Measurements from ENCODE around the gene TSC22D1. TPM values are rescaled to one million over a fixed set of nuclear protein-coding genes. Genes with fewer than 3 reads are reported as not detected.

Gene TSC22D1
- total RNA-seq, 1 donor from 2014 or later: 181 TPM

DNA sequence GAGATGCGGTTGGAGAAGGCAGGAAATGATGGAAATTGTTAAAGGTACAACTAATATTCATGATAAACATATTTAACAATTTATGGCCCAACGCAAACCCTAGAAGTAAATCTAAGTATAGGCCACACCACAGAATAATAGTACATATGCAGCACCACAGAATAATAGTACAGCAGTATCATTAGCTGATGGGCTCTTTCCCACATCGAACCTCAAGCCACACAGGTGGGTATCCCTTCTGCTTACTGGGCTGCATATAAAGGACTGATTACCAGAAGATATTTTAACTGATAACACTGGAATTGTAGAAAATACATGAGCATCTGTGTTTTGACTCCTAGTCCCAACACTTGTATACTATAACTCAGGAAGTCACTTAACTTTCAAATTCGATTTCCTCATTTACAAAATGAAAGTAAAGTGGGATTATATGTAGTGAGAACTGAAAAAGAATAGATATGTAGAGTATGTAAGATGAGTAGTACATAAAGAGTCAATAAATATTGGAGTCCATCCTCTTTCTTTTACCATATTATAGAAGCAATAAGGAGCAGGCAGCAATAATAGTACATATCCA is 91.5 kb downstream of the TSC22D1 start:
- Histone ChIP-seq H3K4me2 (no peak overlapping the region), H4K20me1 (ENCODE audit: low read depth) (no peaks in the 10 kb centered on the region), H3K4me3 (no peak overlapping the region), H2AFZ (replicated peaks) (no peak overlapping the region), H3K4me1 (no peaks in the 10 kb centered on the region), H3K79me2 (ENCODE audit: low read depth) (peaks cover 64% of the 10 kb centered on the region), H3K36me3 (no peaks in the 10 kb centered on the region), H3K27ac (no peak overlapping the region), H3K9ac (no peak overlapping the region), H3F3A (ENCODE audit: low read depth) (peaks cover 9% of the 10 kb centered on the region), H3K27me3 (no peaks in the 10 kb centered on the region), H3K9me3 (ENCODE audit: low read depth) (no peaks in the 10 kb centered on the region)
- TF ChIP-seq EZH2phosphoT487 (IDR thresholded peaks at IDR 0.05) (no peak), EZH2 (IDR thresholded peaks at IDR 0.05) (no peak)
- TF ChIP-seq, protein P1, sequence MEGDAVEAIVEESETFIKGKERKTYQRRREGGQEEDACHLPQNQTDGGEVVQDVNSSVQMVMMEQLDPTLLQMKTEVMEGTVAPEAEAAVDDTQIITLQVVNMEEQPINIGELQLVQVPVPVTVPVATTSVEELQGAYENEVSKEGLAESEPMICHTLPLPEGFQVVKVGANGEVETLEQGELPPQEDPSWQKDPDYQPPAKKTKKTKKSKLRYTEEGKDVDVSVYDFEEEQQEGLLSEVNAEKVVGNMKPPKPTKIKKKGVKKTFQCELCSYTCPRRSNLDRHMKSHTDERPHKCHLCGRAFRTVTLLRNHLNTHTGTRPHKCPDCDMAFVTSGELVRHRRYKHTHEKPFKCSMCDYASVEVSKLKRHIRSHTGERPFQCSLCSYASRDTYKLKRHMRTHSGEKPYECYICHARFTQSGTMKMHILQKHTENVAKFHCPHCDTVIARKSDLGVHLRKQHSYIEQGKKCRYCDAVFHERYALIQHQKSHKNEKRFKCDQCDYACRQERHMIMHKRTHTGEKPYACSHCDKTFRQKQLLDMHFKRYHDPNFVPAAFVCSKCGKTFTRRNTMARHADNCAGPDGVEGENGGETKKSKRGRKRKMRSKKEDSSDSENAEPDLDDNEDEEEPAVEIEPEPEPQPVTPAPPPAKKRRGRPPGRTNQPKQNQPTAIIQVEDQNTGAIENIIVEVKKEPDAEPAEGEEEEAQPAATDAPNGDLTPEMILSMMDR (IDR thresholded peaks at IDR 0.05): no peak
- Mint-ChIP-seq H3K4me1 (no peaks in the 10 kb centered on the region), H3K4me3 (no peak overlapping the region), H3K27me3 (ENCODE audit: insufficient read depth, low read depth) (no peaks in the 10 kb centered on the region), H3K9me3 (no peaks in the 10 kb centered on the region), H3K27ac (no peak overlapping the region), H3K36me3 (no peaks in the 10 kb centered on the region)
- no peak for DNase-seq (ENCODE audit: low spot score)

DNA sequence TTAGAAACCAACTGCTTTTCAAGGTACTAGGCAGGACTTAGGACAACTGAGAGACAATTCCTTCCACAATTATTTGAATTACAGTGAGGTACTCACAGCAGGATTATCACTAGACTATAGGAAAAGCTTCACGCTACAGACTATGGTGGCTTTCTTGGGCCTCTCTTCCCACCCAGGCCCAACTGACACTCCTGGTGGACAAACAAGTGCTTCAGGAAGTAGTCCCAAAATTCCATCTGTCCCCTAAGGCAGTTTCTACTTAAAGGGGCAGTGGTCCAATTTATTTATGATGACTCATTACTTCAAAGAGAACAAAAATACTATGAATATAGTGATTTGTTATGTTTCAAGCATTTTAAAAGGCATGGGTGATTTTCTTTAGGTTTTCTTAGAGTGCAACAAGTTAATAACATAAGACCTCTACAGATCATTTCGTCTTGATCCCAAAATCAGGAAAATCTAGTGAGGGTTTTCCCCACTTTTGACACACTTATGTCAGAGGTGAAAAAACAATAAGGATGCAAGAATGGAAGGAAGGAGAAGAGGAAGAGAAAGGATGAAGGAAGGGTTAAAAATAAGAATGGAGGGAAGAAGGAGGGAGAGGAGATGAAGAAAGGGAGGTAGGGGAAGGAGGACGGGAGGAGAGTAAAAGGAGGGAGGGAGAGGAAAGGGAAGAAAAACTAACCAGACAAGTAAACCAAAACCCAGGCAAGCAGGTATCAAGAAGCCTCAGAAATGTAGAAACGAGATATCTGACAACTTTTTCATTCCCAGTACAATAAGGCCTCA is 101.8 kb downstream of the TSC22D1 start:
- peaks cover 23% of the 10 kb centered on the region for H3K4me1 ChIP-seq
- peaks cover 4% of the 10 kb centered on the region for H3F3A ChIP-seq (ENCODE audit: low read depth)
- Mint-ChIP-seq H3K27me3 (ENCODE audit: insufficient read depth, low read depth) (no peaks in the 10 kb centered on the region), H3K4me3 (no peak overlapping the region), H3K4me1 (peaks cover 6% of the 10 kb centered on the region), H3K9me3 (no peaks in the 10 kb centered on the region), H3K36me3 (no peaks in the 10 kb centered on the region), H3K27ac (no peak overlapping the region)
- peaks cover 72% of the 10 kb centered on the region for H3K79me2 ChIP-seq (ENCODE audit: low read depth)
- no peak overlapping the region for H2AFZ ChIP-seq (replicated peaks)
- H3K9me3 ChIP-seq (ENCODE audit: low read depth): no peaks in the 10 kb centered on the region
- H3K9ac ChIP-seq: no peak overlapping the region
- peak overlapping the region; percentile 51 for H3K27ac ChIP-seq
- no peak overlapping the region for H3K4me3 ChIP-seq
- peaks cover 6% of the 10 kb centered on the region for H4K20me1 ChIP-seq (ENCODE audit: low read depth)
- H3K4me2 ChIP-seq: peak overlapping the region; percentile 28
- no peak for DNase-seq (ENCODE audit: low spot score)
- H3K27me3 ChIP-seq: no peaks in the 10 kb centered on the region
- no peaks in the 10 kb centered on the region for H3K36me3 ChIP-seq
- TF ChIP-seq, protein P1 (IDR thresholded peaks at IDR 0.05): peak; percentile 5
- no peak for TF ChIP-seq EZH2 (IDR thresholded peaks at IDR 0.05)

DNA sequence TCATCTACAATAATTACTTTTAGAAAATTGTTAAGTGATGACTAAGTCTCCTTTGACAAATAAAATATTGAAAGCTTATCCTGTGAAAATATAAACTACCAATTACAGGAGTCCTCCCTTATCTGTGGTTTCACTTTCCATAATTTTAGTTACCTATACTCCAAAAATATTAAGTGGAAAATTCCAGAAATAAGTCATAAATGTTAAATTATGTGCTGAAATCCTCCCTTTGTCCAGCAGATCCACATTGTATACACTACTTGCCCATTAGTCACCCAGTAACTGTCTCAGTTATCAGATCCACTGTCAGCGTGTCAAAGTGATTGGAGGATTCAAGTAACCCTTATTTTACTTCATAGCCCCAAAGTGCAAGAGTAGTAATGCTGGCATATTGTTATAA is 104.4 kb downstream of the TSC22D1 start:
- Histone ChIP-seq H3K27ac (no peak overlapping the region), H3K9ac (no peak overlapping the region)
- no peak overlapping the region for H3K27ac Mint-ChIP-seq

More for the DNA sequence above, 104.4 kb downstream of the TSC22D1 start:
- Mint-ChIP-seq H3K27me3 (ENCODE audit: insufficient read depth, low read depth) (no peaks in the 10 kb centered on the region), H3K9me3 (no peaks in the 10 kb centered on the region), H3K36me3 (no peaks in the 10 kb centered on the region), H3K4me1 (peaks cover 6% of the 10 kb centered on the region), H3K4me3 (no peak overlapping the region)
- Histone ChIP-seq H3K4me1 (peaks cover 23% of the 10 kb centered on the region), H3K36me3 (no peaks in the 10 kb centered on the region), H3K79me2 (ENCODE audit: low read depth) (peaks cover 83% of the 10 kb centered on the region), H3K4me2 (no peak overlapping the region), H3K4me3 (no peak overlapping the region), H4K20me1 (ENCODE audit: low read depth) (peaks cover 6% of the 10 kb centered on the region), H3F3A (ENCODE audit: low read depth) (peaks cover 4% of the 10 kb centered on the region), H2AFZ (replicated peaks) (no peak overlapping the region), H3K27me3 (no peaks in the 10 kb centered on the region), H3K9me3 (ENCODE audit: low read depth) (no peaks in the 10 kb centered on the region)
- DNase-seq (ENCODE audit: low spot score): no peak
- no peak for TF ChIP-seq EZH2 (IDR thresholded peaks at IDR 0.05)
- TF ChIP-seq EZH2phosphoT487 (IDR thresholded peaks at IDR 0.05): no peak
- TF ChIP-seq, protein P1 (IDR thresholded peaks at IDR 0.05): no peak

Measured in neural progenitor cell (in vitro differentiated cells).